ENCODE measurements around the gene RLF.

- TF ChIP-seq CTCF (IDR thresholded peaks at IDR 0.05), result no peak
- TF ChIP-seq POLR2AphosphoS5 (IDR thresholded peaks at IDR 0.05; ENCODE audit: insufficient read depth in 1 of 2, low read depth in 1 of 2), result no peak
- TF ChIP-seq POLR2A (IDR thresholded peaks at IDR 0.05), result no peak
Observed at GRCh38 chr1:40199126-40199525, 37.9 kb downstream of the RLF start.
